ENCODE results near the gene MRTFA.

GRCh38 chr22:40535189-40535512 is 101.4 kb downstream of the MRTFA start:
- TF ChIP-seq, protein P1, sequence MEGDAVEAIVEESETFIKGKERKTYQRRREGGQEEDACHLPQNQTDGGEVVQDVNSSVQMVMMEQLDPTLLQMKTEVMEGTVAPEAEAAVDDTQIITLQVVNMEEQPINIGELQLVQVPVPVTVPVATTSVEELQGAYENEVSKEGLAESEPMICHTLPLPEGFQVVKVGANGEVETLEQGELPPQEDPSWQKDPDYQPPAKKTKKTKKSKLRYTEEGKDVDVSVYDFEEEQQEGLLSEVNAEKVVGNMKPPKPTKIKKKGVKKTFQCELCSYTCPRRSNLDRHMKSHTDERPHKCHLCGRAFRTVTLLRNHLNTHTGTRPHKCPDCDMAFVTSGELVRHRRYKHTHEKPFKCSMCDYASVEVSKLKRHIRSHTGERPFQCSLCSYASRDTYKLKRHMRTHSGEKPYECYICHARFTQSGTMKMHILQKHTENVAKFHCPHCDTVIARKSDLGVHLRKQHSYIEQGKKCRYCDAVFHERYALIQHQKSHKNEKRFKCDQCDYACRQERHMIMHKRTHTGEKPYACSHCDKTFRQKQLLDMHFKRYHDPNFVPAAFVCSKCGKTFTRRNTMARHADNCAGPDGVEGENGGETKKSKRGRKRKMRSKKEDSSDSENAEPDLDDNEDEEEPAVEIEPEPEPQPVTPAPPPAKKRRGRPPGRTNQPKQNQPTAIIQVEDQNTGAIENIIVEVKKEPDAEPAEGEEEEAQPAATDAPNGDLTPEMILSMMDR (IDR thresholded peaks at IDR 0.05; ENCODE audit: low read depth, low read length, missing input control) = no peak
- TF ChIP-seq JUND (IDR thresholded peaks at IDR 0.05) = no peak
- TF ChIP-seq YY1 (IDR thresholded peaks at IDR 0.05) = no peak
- TF ChIP-seq REST (IDR thresholded peaks at IDR 0.05) = no peak
- no peak for TF ChIP-seq RXRA (IDR thresholded peaks at IDR 0.05)
- TF ChIP-seq SP1 (IDR thresholded peaks at IDR 0.05) = no peak
- TF ChIP-seq GABPA (IDR thresholded peaks at IDR 0.05 in 1 of 2, conservative IDR thresholded peaks at IDR 0.05 in 1 of 2) = no peak
- TF ChIP-seq TAF1 (conservative IDR thresholded peaks at IDR 0.05) = no peak
- TF ChIP-seq NR2F2 (IDR thresholded peaks at IDR 0.05) = no peak
- no peak for TF ChIP-seq FOXA1 (IDR thresholded peaks at IDR 0.05)
- no peak for TF ChIP-seq EGR1 (IDR thresholded peaks at IDR 0.05; ENCODE audit: low read depth in 2 of 2)
- no peak for TF ChIP-seq RAD21 (IDR thresholded peaks at IDR 0.05)
- TF ChIP-seq MAX (IDR thresholded peaks at IDR 0.05) = no peak
- TF ChIP-seq ATF3 (IDR thresholded peaks at IDR 0.05) = no peak
